Measurements from ENCODE around the gene NPTXR.
A peak's percentile ranks its signal among the peaks of the same experiment; 100 is the strongest.

NPTXR gene

DNA sequence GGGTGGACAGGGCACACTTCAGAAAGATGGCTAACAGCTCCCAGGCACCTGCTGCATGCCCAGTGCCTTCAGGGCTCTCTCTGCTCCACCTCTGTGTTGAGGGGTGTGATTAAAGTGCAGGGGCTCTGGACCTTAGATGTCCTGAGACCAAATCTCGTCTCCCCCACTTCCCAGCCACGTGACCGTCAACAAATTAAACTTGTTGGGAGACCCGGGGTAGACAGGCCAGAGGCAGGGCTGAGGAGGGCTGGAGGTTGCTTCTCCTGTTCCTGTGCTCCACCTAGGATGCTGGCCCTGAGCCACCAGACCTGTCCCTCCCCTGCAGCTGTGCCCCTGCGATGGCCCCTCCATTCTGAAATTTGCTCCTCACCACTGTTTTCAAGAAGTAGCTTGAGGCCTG lies 17.0 kb downstream of the NPTXR start:
- no peak overlapping the region for H3K4me2 ChIP-seq (ENCODE audit: low read length)
- H3K36me3 ChIP-seq (ENCODE audit: insufficient read depth, low read length) = no peaks in the 10 kb centered on the region
- TF ChIP-seq EZH2 (IDR thresholded peaks at IDR 0.05; ENCODE audit: borderline replicate concordance, low read length) = no peak
- no peak for TF ChIP-seq CTCF (IDR thresholded peaks at IDR 0.05; ENCODE audit: low read length)
- H3K4me3 ChIP-seq (ENCODE audit: low read depth, low read length, poor library complexity, severe bottlenecking) = no peak overlapping the region
- no peaks in the 10 kb centered on the region for H3K9me3 ChIP-seq (ENCODE audit: low read length)
- H4K20me1 ChIP-seq (ENCODE audit: insufficient read depth, low read length) = no peaks in the 10 kb centered on the region
- H3K4me1 ChIP-seq (ENCODE audit: insufficient read depth, low read length, severe bottlenecking) = no peaks in the 10 kb centered on the region
- no peaks in the 10 kb centered on the region for H3F3A ChIP-seq (ENCODE audit: insufficient read depth, low read length)
- no peaks in the 10 kb centered on the region for H3K79me2 ChIP-seq (ENCODE audit: insufficient read depth, low read length)
- H3K27ac ChIP-seq (ENCODE audit: low read depth, low read length, poor library complexity, severe bottlenecking) = no peak overlapping the region
- H3K27me3 ChIP-seq (ENCODE audit: insufficient read depth, low read length) = no peaks in the 10 kb centered on the region; the same call in 1 of the 2 replicates
- no peaks in the 10 kb centered on the region for H3K9me2 ChIP-seq (ENCODE audit: low read depth, low read length)
- H3K9ac ChIP-seq (ENCODE audit: low read length) = no peak overlapping the region
- H2AFZ ChIP-seq (ENCODE audit: low read length) = no peak overlapping the region

- Histone ChIP-seq H3K4me2 (ENCODE audit: low read length) (no peak overlapping the region), H2AFZ (ENCODE audit: low read length) (no peak overlapping the region), H3K9me3 (ENCODE audit: low read length) (no peaks in the 10 kb centered on the region), H3K27ac (ENCODE audit: low read depth, low read length, poor library complexity, severe bottlenecking) (no peak overlapping the region), H3K4me1 (ENCODE audit: insufficient read depth, low read length, severe bottlenecking) (no peaks in the 10 kb centered on the region), H4K20me1 (ENCODE audit: insufficient read depth, low read length) (no peaks in the 10 kb centered on the region), H3K9ac (ENCODE audit: low read length) (no peak overlapping the region), H3K27me3 (ENCODE audit: insufficient read depth, low read length) (no peaks in the 10 kb centered on the region; the same call in 1 of the 2 replicates), H3K9me2 (ENCODE audit: low read depth, low read length) (no peaks in the 10 kb centered on the region), H3F3A (ENCODE audit: insufficient read depth, low read length) (no peaks in the 10 kb centered on the region), H3K4me3 (ENCODE audit: low read depth, low read length, poor library complexity, severe bottlenecking) (no peak overlapping the region), H3K36me3 (ENCODE audit: insufficient read depth, low read length) (no peaks in the 10 kb centered on the region), H3K79me2 (ENCODE audit: insufficient read depth, low read length) (no peaks in the 10 kb centered on the region)
- TF ChIP-seq CTCF (IDR thresholded peaks at IDR 0.05; ENCODE audit: low read length) = no peak
- TF ChIP-seq EZH2 (IDR thresholded peaks at IDR 0.05; ENCODE audit: borderline replicate concordance, low read length) = no peak
These were observed 17.4 kb downstream of the NPTXR start for GRCh38 chr22:38826386-38826785.

GRCh38 chr22:38824585-38824984 lies 19.2 kb downstream of the NPTXR start:
- Histone ChIP-seq H3K4me2 (ENCODE audit: low read length) (no peak overlapping the region), H2AFZ (ENCODE audit: low read length) (no peak overlapping the region), H3K4me1 (ENCODE audit: insufficient read depth, low read length, severe bottlenecking) (no peaks in the 10 kb centered on the region), H3K4me3 (ENCODE audit: low read depth, low read length, poor library complexity, severe bottlenecking) (no peak overlapping the region), H3K36me3 (ENCODE audit: insufficient read depth, low read length) (no peaks in the 10 kb centered on the region), H3F3A (ENCODE audit: insufficient read depth, low read length) (no peaks in the 10 kb centered on the region), H3K9me3 (ENCODE audit: low read length) (no peaks in the 10 kb centered on the region), H3K79me2 (ENCODE audit: insufficient read depth, low read length) (no peaks in the 10 kb centered on the region), H3K27me3 (ENCODE audit: insufficient read depth, low read length) (no peaks in the 10 kb centered on the region; the same call in 1 of the 2 replicates), H4K20me1 (ENCODE audit: insufficient read depth, low read length) (no peaks in the 10 kb centered on the region), H3K27ac (ENCODE audit: low read depth, low read length, poor library complexity, severe bottlenecking) (no peak overlapping the region), H3K9me2 (ENCODE audit: low read depth, low read length) (no peaks in the 10 kb centered on the region), H3K9ac (ENCODE audit: low read length) (no peak overlapping the region)
- no peak for TF ChIP-seq EZH2 (IDR thresholded peaks at IDR 0.05; ENCODE audit: borderline replicate concordance, low read length)
- TF ChIP-seq CTCF (IDR thresholded peaks at IDR 0.05; ENCODE audit: low read length) = peak; percentile 20; the same call in 1 of the 2 replicates
